H1 (cell line): Measurements from ENCODE around the gene IFNL3. TPM values are rescaled to one million over a fixed set of nuclear protein-coding genes. Genes with fewer than 3 reads are reported as not detected.
"Not testable (repeated sequence)": the region's sequence is repeated elsewhere in the genome, so short reads cannot be mapped to it uniquely, and the experiment has no call there.

Source experiments
- CTCF ChIA-PET: fragments of 300-600 bp; sonication (Branson Sonifier 250); formaldehyde crosslinking; loops from one replicate; lab custom pipeline; 2021; ENCODE audit not compliant: partially characterized antibody; lab: Charles Lee
- POLR2A ChIA-PET: fragments of 300-600 bp; sonication (Branson Sonifier 250); formaldehyde crosslinking; loops from one replicate; lab custom pipeline; 2021; ENCODE audit warnings: inconsistent platforms; ENCODE audit not compliant: partially characterized antibody; lab: Charles Lee
- DNase-seq, 2 experiments: peaks; one replicate each; pipeline versions ENCODE4 v3.0.0 to v3.0.0-alpha.2; 2010 to 2022; ENCODE audit warnings: low spot score in 2 of 2, low read depth in 1 of 2, mixed read lengths in 1 of 2
- FAIRE-seq: peaks from 2 replicates; lab custom pipeline; 2011; peaks lifted over from hg19 to GRCh38; lab: Jason Lieb, UNC
- H2AFZ ChIP-seq: 2 replicates; pipeline ENCODE4 v1.8.1; 2012; ENCODE audit warnings: low read length, inconsistent platforms
- H2AK5ac ChIP-seq: 2 replicates; pipeline ENCODE4 v1.6.1; 2013; ENCODE audit warnings: low read depth, low read length
- H2BK120ac ChIP-seq: replicated peaks from 2 replicates; pipeline ENCODE3; 2013; ENCODE audit warnings: low read depth, low read length, inconsistent platforms
- H2BK12ac ChIP-seq: 2 replicates; pipeline ENCODE4 v1.6.1; 2013; ENCODE audit warnings: low read depth, low read length
- H2BK15ac ChIP-seq: 2 replicates; pipeline ENCODE4 v1.6.1; 2013; ENCODE audit warnings: low read length
- H2BK20ac ChIP-seq: 2 replicates; pipeline ENCODE4 v1.6.1; 2013; ENCODE audit warnings: low read length
- H2BK5ac ChIP-seq: 2 replicates; pipeline ENCODE4 v1.6.1; 2013; ENCODE audit warnings: low read depth, low read length
- H3K14ac ChIP-seq: 2 replicates; pipeline ENCODE4 v1.6.1; 2013; ENCODE audit warnings: inconsistent platforms; ENCODE audit not compliant: insufficient read length
- H3K18ac ChIP-seq: 2 replicates; pipeline ENCODE4 v1.6.1; 2013; ENCODE audit warnings: low read length; ENCODE audit errors: extremely low read depth
- H3K23ac ChIP-seq: 2 replicates; pipeline ENCODE4 v1.6.1; 2013; ENCODE audit warnings: inconsistent platforms; ENCODE audit not compliant: insufficient read length
- H3K23me2 ChIP-seq: 2 replicates; pipeline ENCODE4 v1.6.1; 2013; ENCODE audit warnings: low read depth, low read length
- H3K27ac ChIP-seq: 2 replicates; pipeline ENCODE4 v1.6.1; 2011; ENCODE audit warnings: low read depth, low read length, inconsistent platforms
- H3K27me3 ChIP-seq, 4 experiments: replicated peaks in 1 of 4; 1 replicate in 1 of 4; 2 replicates in 3 of 4; pipeline versions ENCODE4 v1.6.1 to v1.8.1; 2011 to 2013; ENCODE audit warnings: low read length in 3 of 4, mild to moderate bottlenecking in 3 of 4, inconsistent platforms in 2 of 4, mixed read lengths in 2 of 4, moderate library complexity in 1 of 4; ENCODE audit not compliant: control insufficient read depth in 3 of 4, insufficient read depth in 3 of 4; ENCODE audit errors: extremely low read depth in 1 of 4
- H3K36me3 ChIP-seq, 4 experiments: 2 replicates each; pipeline versions ENCODE4 v1.6.1 to v1.8.1; 2011 to 2013; ENCODE audit warnings: mild to moderate bottlenecking in 4 of 4, low read length in 3 of 4, moderate library complexity in 2 of 4, control low read depth in 1 of 4, inconsistent platforms in 1 of 4; ENCODE audit not compliant: insufficient read depth in 4 of 4, control insufficient read depth in 2 of 4
- H3K4ac ChIP-seq: replicated peaks from 2 replicates; pipeline ENCODE3; 2013; ENCODE audit warnings: low read length, low read depth, mixed read lengths, inconsistent platforms; ENCODE audit not compliant: insufficient read length
- H3K4me1 ChIP-seq, 4 experiments: replicated peaks in 1 of 4; 1 replicate in 1 of 4; 2 replicates in 3 of 4; pipeline versions ENCODE4 v1.6.1 to v1.8.1; 2011 to 2013; ENCODE audit warnings: low read length in 3 of 4, inconsistent platforms in 2 of 4, mixed read lengths in 1 of 4; ENCODE audit not compliant: insufficient read depth in 4 of 4, control insufficient read depth in 3 of 4
- H3K4me2 ChIP-seq, 2 experiments: 2 replicates each; pipeline versions ENCODE4 v1.6.1 to v1.8.1; 2011 to 2013; ENCODE audit warnings: low read depth in 2 of 2, low read length in 2 of 2, control low read depth in 1 of 2, inconsistent platforms in 1 of 2, mild to moderate bottlenecking in 1 of 2; ENCODE audit not compliant: insufficient read depth in 1 of 2
- H3K4me3 ChIP-seq, 4 experiments: fragments of 200-600, 300-600 bp in 1 of 4; sonication (generic), shearing (Covaris generic), sonication (Bioruptor Twin) in 1 of 4; 2 replicates each; pipeline versions ENCODE4 v1.5.1 to v1.8.1; 2011 to 2016; ENCODE audit warnings: low read length in 4 of 4, low read depth in 3 of 4, control low read depth in 2 of 4, inconsistent platforms in 2 of 4, mild to moderate bottlenecking in 2 of 4, mixed read lengths in 1 of 4, moderate library complexity in 1 of 4; ENCODE audit not compliant: insufficient read depth in 2 of 4; ENCODE audit errors: extremely low read depth in 1 of 4
- H3K56ac ChIP-seq: replicated peaks from 2 replicates; pipeline ENCODE3; 2013; ENCODE audit warnings: low read depth, mild to moderate bottlenecking, mixed read lengths, low read length, inconsistent platforms; ENCODE audit not compliant: insufficient read length
- H3K79me1 ChIP-seq: 2 replicates; pipeline ENCODE4 v1.6.1; 2013; ENCODE audit warnings: low read depth, low read length, control low read depth
- H3K79me2 ChIP-seq, 2 experiments: 2 replicates each; pipeline versions ENCODE4 v1.6.1 to v1.8.1; 2012 to 2013; ENCODE audit warnings: low read length in 2 of 2, mild to moderate bottlenecking in 2 of 2, inconsistent platforms in 1 of 2; ENCODE audit not compliant: insufficient read depth in 2 of 2, control insufficient read depth in 1 of 2
- H3K9ac ChIP-seq, 4 experiments: replicated peaks in 1 of 4; 1 replicate in 1 of 4; 2 replicates in 3 of 4; pipeline versions ENCODE4 v1.6.1 to v1.8.1; 2011 to 2013; ENCODE audit warnings: low read depth in 3 of 4, low read length in 3 of 4, control low read depth in 2 of 4, mild to moderate bottlenecking in 2 of 4, moderate library complexity in 2 of 4, inconsistent platforms in 1 of 4; ENCODE audit errors: extremely low read depth in 1 of 4
- H3K9me3 ChIP-seq, 2 experiments: 2 replicates each; pipeline versions ENCODE4 v1.6.1 to v1.8.1; 2012 to 2013; ENCODE audit warnings: mild to moderate bottlenecking in 2 of 2, moderate library complexity in 2 of 2, control low read depth in 1 of 2, inconsistent platforms in 1 of 2, low read depth in 1 of 2, low read length in 1 of 2, mixed read lengths in 1 of 2; ENCODE audit not compliant: insufficient read depth in 2 of 2
- H4K20me1 ChIP-seq, 2 experiments: replicated peaks in 1 of 2; 2 replicates each; pipeline versions ENCODE3 to v1.8.1; 2011 to 2013; ENCODE audit warnings: inconsistent platforms in 2 of 2, low read length in 2 of 2, mild to moderate bottlenecking in 1 of 2; ENCODE audit not compliant: insufficient read depth in 2 of 2, control insufficient read depth in 1 of 2
- H4K5ac ChIP-seq: 2 replicates; pipeline ENCODE4 v1.6.1; 2013; ENCODE audit warnings: low read length, low read depth, mixed read lengths, inconsistent platforms; ENCODE audit not compliant: insufficient read length
- H4K8ac ChIP-seq: 2 replicates; pipeline ENCODE4 v1.8.0; 2013; ENCODE audit warnings: mild to moderate bottlenecking, moderate library complexity, low read length, inconsistent platforms; ENCODE audit not compliant: insufficient read depth; ENCODE audit errors: extremely low read depth
- H4K91ac ChIP-seq: replicated peaks from 2 replicates; pipeline ENCODE3; 2013; ENCODE audit warnings: low read length, mixed read lengths, inconsistent platforms; ENCODE audit not compliant: insufficient read length
- whole genome bisulfite sequencing, 2 experiments: shearing (Covaris generic) in 1 of 2; methylation state at CpG; one replicate each; pipeline versions ENCODE4 v1.1.6 to v1.1.7; 2013 to 2015; ENCODE audit warnings: low lambda C conversion rate in 2 of 2, mixed read lengths in 2 of 2, inconsistent platforms in 1 of 2, low coverage in 1 of 2, missing lambda C conversion rate in 1 of 2; ENCODE audit not compliant: insufficient replicate concordance in 2 of 2, insufficient coverage in 1 of 2, insufficient read length in 1 of 2; ENCODE audit errors: extremely low coverage in 1 of 2, missing lambda C conversion rate in 1 of 2; 5-methylcytosine and 5-hydroxymethylcytosine counted together
- polyA plus RNA-seq, 7 experiments: library from polyadenylated mRNA; depleted of rRNA in 3 of 7; stranded (reverse) in 5 of 7; unstranded in 2 of 7; fragments of >200 nt in 5 of 7; fragments of 200-250 nt in 2 of 7; gene quantifications; 1 replicate in 5 of 7; 2 replicates in 1 of 7; 4 replicates in 1 of 7; pipeline versions ENCODE4 v1.2.1 to v1.2.3, GENCODE V29; 2011 to 2013; ENCODE audit warnings: missing spikeins in 2 of 7, mixed read lengths in 2 of 7
- total RNA-seq: library from RNA; stranded (reverse); fragmentation: NEBNext Ultra II Directional; extraction: Animal tissue kit (Norgen Biotek cat#: 25700); gene quantifications from 2 replicates; pipeline ENCODE4 v1.2.1, GENCODE V29; 2021

The IFNL3 gene
- total and polyA plus RNA-seq, 2 of the 8 experiments (the other 6 are each of a cell fraction or from before 2014, with no cell fraction given): 0.11 TPM; not detected in 1

DNA sequence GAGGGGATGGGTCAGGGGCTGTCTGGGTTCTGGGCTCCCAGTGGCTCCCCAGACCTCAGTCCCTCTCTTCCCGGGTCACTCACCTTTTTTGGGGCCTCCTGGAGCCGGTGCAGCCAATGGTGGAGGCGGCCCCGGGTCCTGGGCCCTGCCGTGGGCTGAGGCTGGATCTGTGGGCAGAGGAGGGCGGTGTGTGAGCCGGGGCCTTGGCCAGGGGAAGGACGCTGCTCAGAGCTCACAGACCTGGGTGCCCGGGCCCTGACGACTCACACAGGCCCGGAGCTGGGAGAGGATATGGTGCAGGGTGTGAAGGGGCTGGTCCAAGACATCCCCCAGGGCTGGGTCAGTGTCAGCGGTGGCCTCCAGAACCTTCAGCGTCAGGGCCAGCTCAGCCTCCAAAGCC is 1.1 kb downstream of the IFNL3 start:
- Histone ChIP-seq H3K27me3 (peaks cover 21 to 26% (median 22%) of the 10 kb centered on the region in 4 experiments), H3K4me1 (peaks cover 0 to 14% (median 7%) of the 10 kb centered on the region in 4 experiments; a peak in 5 of 7 replicates)
- H4K91ac ChIP-seq, FAIRE-seq, H3K23ac ChIP-seq, H3K9ac ChIP-seq, H3K36me3 ChIP-seq, H3K4me2 ChIP-seq, H3K4me3 ChIP-seq, H2BK20ac ChIP-seq, DNase-seq, H2BK15ac ChIP-seq, H3K27ac ChIP-seq, H2AFZ ChIP-seq, H2BK120ac ChIP-seq, H3K4ac ChIP-seq, H3K18ac ChIP-seq, H4K20me1 ChIP-seq, H3K9me3 ChIP-seq, H2BK5ac ChIP-seq, H3K23me2 ChIP-seq, H3K56ac ChIP-seq, POLR2A ChIA-PET, H4K5ac ChIP-seq, H3K79me1 ChIP-seq, H2AK5ac ChIP-seq, H3K79me2 ChIP-seq, H4K8ac ChIP-seq, H2BK12ac ChIP-seq, H3K14ac ChIP-seq: not testable (repeated sequence)
- no CpG with 5 or more reads among the region's 13 CpGs for WGBS, 2 experiments
- CTCF ChIA-PET: interaction anchor here (0.6 to 0.8 kb wide), 2 partner anchors 9 to 20 kb away, joined by 3 to 4 read pairs; no protein-coding TSS in a partner anchor
